Keratinocyte (primary cell): ENCODE measurements around the gene CDH13. TPM values are rescaled to one million over a fixed set of nuclear protein-coding genes. Genes with fewer than 3 reads are reported as not detected.

Experiments
- DNase-seq: peaks from one replicate; pipeline ENCODE4 v3.0.0-alpha.2; 2011; ENCODE audit warnings: low read depth, missing footprints, low spot score
- FAIRE-seq: peaks from 2 replicates; lab custom pipeline; 2011; peaks lifted over from hg19 to GRCh38; lab: Jason Lieb, UNC
- H2AFZ ChIP-seq: 2 replicates; pipeline ENCODE4 v1.6.0; 2012; ENCODE audit warnings: low read length, control low read depth, inconsistent platforms; ENCODE audit not compliant: control insufficient read depth
- H3K27ac ChIP-seq: 2 replicates; pipeline ENCODE4 v1.5.1; 2011; ENCODE audit warnings: low read length; ENCODE audit not compliant: control insufficient read depth, insufficient read depth
- H3K27me3 ChIP-seq: 3 replicates; pipeline ENCODE4 v1.6.0; 2011; ENCODE audit warnings: low read length; ENCODE audit not compliant: control insufficient read depth, insufficient read depth; ENCODE audit errors: extremely low read depth
- H3K36me3 ChIP-seq, 2 experiments: 2 replicates in 1 of 2; 3 replicates in 1 of 2; pipeline ENCODE4 v1.5.1; 2011; ENCODE audit warnings: low read length in 2 of 2, mild to moderate bottlenecking in 1 of 2; ENCODE audit not compliant: control insufficient read depth in 2 of 2, insufficient read depth in 2 of 2; ENCODE audit errors: extremely low read depth in 1 of 2
- H3K4me1 ChIP-seq: 3 replicates; pipeline ENCODE4 v1.5.1; 2011; ENCODE audit warnings: low read length; ENCODE audit not compliant: control insufficient read depth, insufficient read depth; ENCODE audit errors: extremely low read depth
- H3K4me2 ChIP-seq: 3 replicates; pipeline ENCODE4 v1.6.0; 2011; ENCODE audit warnings: low read depth, low read length; ENCODE audit not compliant: control insufficient read depth, insufficient read depth; ENCODE audit errors: extremely low read depth
- H3K4me3 ChIP-seq, 3 experiments: fragments of 200-600 bp in 1 of 3; sonication (generic) in 1 of 3; 2 replicates in 2 of 3; 3 replicates in 1 of 3; pipeline ENCODE4 v1.5.1; 2011 to 2016; ENCODE audit warnings: low read length in 3 of 3, mild to moderate bottlenecking in 3 of 3, control low read depth in 2 of 3, inconsistent platforms in 1 of 3, low read depth in 1 of 3, mixed read lengths in 1 of 3, mixed run types in 1 of 3, moderate library complexity in 1 of 3; ENCODE audit not compliant: control insufficient read depth in 2 of 3, insufficient read depth in 2 of 3; ENCODE audit errors: extremely low read depth in 1 of 3
- H3K79me2 ChIP-seq: 2 replicates; pipeline ENCODE4 v1.6.0; 2012; ENCODE audit warnings: low read length; ENCODE audit not compliant: control insufficient read depth, insufficient read depth
- H3K9ac ChIP-seq: 3 replicates; pipeline ENCODE4 v1.6.0; 2011; ENCODE audit warnings: low read length; ENCODE audit not compliant: control insufficient read depth, insufficient read depth; ENCODE audit errors: extremely low read depth
- H3K9me1 ChIP-seq: 3 replicates; pipeline ENCODE4 v1.6.0; 2011; ENCODE audit warnings: low read length; ENCODE audit not compliant: control insufficient read depth, insufficient read depth; ENCODE audit errors: extremely low read depth
- H3K9me3 ChIP-seq: 2 replicates; pipeline ENCODE4 v1.5.1; 2012; ENCODE audit warnings: low read depth, low read length; ENCODE audit not compliant: control insufficient read depth
- H4K20me1 ChIP-seq: 3 replicates; pipeline ENCODE4 v1.6.0; 2011; ENCODE audit warnings: low read length; ENCODE audit not compliant: control insufficient read depth, insufficient read depth; ENCODE audit errors: extremely low read depth
- EZH2 ChIP-seq: IDR thresholded peaks from one replicate; pipeline ENCODE4 v1.6.1; 2012; ENCODE audit warnings: inconsistent platforms, mild to moderate bottlenecking, low read length, moderate library complexity
- dilution Hi-C: fragments of 300-500 bp; cut with MboI; formaldehyde crosslinking; loops from one replicate; pipeline ENCODE4 v1.7.0; 2020; ENCODE audit warnings: low sequenced_read_pairs; ENCODE audit not compliant: extremely low pct_ligation_motif_present
- polyA plus RNA-seq, 5 experiments: library from polyadenylated mRNA; depleted of rRNA in 3 of 5; stranded (reverse) in 3 of 5; stranded (forward) in 1 of 5; unstranded in 1 of 5; fragments of >200 nt; gene quantifications; 1 replicate in 1 of 5; 2 replicates in 3 of 5; 3 replicates in 1 of 5; pipeline versions ENCODE4 v1.2.1 to v1.2.3, GENCODE V29; 2011 to 2012; ENCODE audit warnings: missing spikeins in 2 of 5, low read depth in 1 of 5, low replicate concordance in 1 of 5
- TF ChIP-seq, protein P1 (sequence below), 3 experiments: IDR thresholded peaks in 1 of 3; conservative IDR thresholded peaks in 1 of 3; optimal IDR thresholded peaks in 1 of 3; 2 replicates in 2 of 3; 3 replicates in 1 of 3; pipeline versions ENCODE3 to v1.5.1; 2011; ENCODE audit warnings: low read length in 3 of 3, mild to moderate bottlenecking in 3 of 3, moderate library complexity in 2 of 3, control low read depth in 1 of 3, inconsistent platforms in 1 of 3; ENCODE audit not compliant: insufficient read depth in 2 of 3; ENCODE audit errors: extremely low read depth in 1 of 3

The CDH13 gene
- polyA plus RNA-seq, 1 donor (not counting 4 experiments of a cell fraction or from before 2014, with no cell fraction given) = 111 TPM

DNA sequence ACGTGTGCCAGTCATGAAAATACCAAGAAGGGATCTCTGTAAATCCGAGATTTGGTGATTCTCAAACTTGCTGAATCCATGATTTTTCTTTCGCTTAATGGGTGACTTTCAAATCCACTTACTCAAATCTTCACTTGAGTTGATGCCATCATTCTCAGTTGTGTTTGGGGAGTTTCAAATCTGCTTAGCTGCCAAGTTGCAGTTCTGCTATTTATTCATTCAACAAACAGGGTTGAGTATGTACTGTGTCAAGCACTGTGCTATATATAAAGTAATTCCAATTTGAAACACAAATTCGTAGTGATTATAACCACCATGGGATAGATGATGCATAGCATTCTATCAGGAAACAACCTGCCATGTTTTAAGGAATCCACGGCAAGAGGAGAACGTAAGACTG lies 394.3 kb downstream of the CDH13 start:
- DNase-seq (no peak), FAIRE-seq (no peak)
- no peak overlapping the region for H3K4me2 ChIP-seq
- no peaks in the 10 kb centered on the region for H3K9me3 ChIP-seq
- no peaks in the 10 kb centered on the region for H4K20me1 ChIP-seq
- no peaks in the 10 kb centered on the region for H3K79me2 ChIP-seq
- H2AFZ ChIP-seq = no peak overlapping the region
- no peaks in the 10 kb centered on the region for H3K9me1 ChIP-seq
- H3K36me3 ChIP-seq = peaks cover 0 to 4% of the 10 kb centered on the region in 2 experiments
- no peak overlapping the region for H3K4me3 ChIP-seq
- dilution Hi-C loops = no loop called here
- H3K27ac ChIP-seq = no peak overlapping the region
- H3K4me1 ChIP-seq = no peaks in the 10 kb centered on the region
- no peak for TF ChIP-seq EZH2
- TF ChIP-seq, protein P1, sequence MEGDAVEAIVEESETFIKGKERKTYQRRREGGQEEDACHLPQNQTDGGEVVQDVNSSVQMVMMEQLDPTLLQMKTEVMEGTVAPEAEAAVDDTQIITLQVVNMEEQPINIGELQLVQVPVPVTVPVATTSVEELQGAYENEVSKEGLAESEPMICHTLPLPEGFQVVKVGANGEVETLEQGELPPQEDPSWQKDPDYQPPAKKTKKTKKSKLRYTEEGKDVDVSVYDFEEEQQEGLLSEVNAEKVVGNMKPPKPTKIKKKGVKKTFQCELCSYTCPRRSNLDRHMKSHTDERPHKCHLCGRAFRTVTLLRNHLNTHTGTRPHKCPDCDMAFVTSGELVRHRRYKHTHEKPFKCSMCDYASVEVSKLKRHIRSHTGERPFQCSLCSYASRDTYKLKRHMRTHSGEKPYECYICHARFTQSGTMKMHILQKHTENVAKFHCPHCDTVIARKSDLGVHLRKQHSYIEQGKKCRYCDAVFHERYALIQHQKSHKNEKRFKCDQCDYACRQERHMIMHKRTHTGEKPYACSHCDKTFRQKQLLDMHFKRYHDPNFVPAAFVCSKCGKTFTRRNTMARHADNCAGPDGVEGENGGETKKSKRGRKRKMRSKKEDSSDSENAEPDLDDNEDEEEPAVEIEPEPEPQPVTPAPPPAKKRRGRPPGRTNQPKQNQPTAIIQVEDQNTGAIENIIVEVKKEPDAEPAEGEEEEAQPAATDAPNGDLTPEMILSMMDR (optimal IDR thresholded peaks at IDR 0.05 in 1 of 3, IDR thresholded peaks at IDR 0.05 in 1 of 3, conservative IDR thresholded peaks at IDR 0.05 in 1 of 3; ENCODE audit: extremely low read depth in 1 of 3, insufficient read depth in 2 of 3, low read length in 3 of 3) = no peak
- no peaks in the 10 kb centered on the region for H3K27me3 ChIP-seq
- no peak overlapping the region for H3K9ac ChIP-seq

DNA sequence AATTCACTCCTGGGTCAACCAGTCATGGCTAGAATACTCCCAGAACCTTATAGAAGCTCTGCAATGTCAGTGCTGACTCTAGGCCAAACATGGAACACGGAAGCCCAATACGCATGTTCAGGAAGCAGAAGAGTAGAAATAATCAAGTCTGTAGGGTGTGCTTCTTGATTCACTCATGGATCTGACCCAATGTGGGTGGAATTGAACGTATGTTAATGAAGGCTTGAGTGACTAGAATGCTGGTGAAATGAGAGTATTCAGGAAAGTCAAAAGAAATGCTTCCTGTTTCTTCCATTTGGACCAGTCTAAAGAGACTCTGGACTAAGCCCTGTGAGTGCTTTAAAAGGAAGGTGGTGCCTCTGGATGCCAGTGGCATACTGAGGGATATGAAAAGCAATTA lies 395.0 kb downstream of the CDH13 start:
- DNase-seq (no peak), FAIRE-seq (no peak)
- dilution Hi-C loops = no loop called here
- Histone ChIP-seq H3K9ac (no peak overlapping the region), H3K4me1 (no peaks in the 10 kb centered on the region), H3K9me3 (no peaks in the 10 kb centered on the region), H3K4me2 (no peak overlapping the region), H2AFZ (no peak overlapping the region), H4K20me1 (no peaks in the 10 kb centered on the region), H3K36me3 (peaks cover 0 to 4% of the 10 kb centered on the region in 2 experiments), H3K9me1 (no peaks in the 10 kb centered on the region), H3K27ac (no peak overlapping the region), H3K4me3 (no peak overlapping the region), H3K27me3 (no peaks in the 10 kb centered on the region), H3K79me2 (no peaks in the 10 kb centered on the region)
- TF ChIP-seq, protein P1 (optimal IDR thresholded peaks at IDR 0.05 in 1 of 3, IDR thresholded peaks at IDR 0.05 in 1 of 3, conservative IDR thresholded peaks at IDR 0.05 in 1 of 3; ENCODE audit: extremely low read depth in 1 of 3, insufficient read depth in 2 of 3, low read length in 3 of 3) = no peak
- no peak for TF ChIP-seq EZH2
